ENCODE measurements around the gene PASK. TPM values are rescaled to one million over a fixed set of nuclear protein-coding genes. Genes with fewer than 3 reads are reported as not detected.

The PASK gene
- total RNA-seq, 1 donor from 2014 or later, result 2.9 TPM

DNA sequence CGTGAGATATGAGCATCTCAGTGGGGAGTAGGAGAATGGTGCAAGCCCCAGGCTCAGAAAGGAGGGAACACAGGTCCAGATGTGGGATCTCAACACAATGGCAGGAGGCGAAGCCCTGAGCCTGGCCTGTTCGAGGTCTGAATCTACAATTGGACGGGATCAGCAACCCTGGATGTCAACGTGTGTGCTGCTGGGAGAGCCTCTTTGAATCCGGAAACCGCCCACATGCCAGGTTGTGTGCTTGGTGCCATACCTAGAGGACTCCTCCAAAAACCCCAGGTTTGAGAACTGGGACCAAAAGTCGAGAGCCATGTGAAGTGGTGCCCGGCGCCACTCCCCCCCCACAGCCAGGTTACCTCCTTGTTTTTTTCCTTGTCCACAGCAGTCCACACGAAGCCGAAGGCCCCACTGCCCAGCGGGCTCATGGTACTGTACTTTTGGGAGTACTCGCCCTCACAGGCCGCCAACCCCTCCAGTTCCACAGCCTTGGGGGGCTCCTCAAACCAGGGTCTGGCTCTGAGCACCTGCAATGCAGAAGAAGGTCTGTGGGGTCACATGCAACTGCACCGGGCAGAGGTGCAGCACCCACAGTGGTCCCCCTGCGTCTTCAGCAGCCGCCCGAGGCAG, 26.8 kb downstream of the PASK start:
- TF ChIP-seq, protein P1, sequence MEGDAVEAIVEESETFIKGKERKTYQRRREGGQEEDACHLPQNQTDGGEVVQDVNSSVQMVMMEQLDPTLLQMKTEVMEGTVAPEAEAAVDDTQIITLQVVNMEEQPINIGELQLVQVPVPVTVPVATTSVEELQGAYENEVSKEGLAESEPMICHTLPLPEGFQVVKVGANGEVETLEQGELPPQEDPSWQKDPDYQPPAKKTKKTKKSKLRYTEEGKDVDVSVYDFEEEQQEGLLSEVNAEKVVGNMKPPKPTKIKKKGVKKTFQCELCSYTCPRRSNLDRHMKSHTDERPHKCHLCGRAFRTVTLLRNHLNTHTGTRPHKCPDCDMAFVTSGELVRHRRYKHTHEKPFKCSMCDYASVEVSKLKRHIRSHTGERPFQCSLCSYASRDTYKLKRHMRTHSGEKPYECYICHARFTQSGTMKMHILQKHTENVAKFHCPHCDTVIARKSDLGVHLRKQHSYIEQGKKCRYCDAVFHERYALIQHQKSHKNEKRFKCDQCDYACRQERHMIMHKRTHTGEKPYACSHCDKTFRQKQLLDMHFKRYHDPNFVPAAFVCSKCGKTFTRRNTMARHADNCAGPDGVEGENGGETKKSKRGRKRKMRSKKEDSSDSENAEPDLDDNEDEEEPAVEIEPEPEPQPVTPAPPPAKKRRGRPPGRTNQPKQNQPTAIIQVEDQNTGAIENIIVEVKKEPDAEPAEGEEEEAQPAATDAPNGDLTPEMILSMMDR (IDR thresholded peaks at IDR 0.05; ENCODE audit: insufficient read depth, low read length, severe bottlenecking), result no peak
- Histone ChIP-seq H3K36me3 (ENCODE audit: control insufficient read depth, insufficient read depth, low read length) (no peaks in the 10 kb centered on the region), H3K4me3 (ENCODE audit: low read depth, low read length) (no peak overlapping the region), H3K27me3 (ENCODE audit: control insufficient read depth, insufficient read depth, low read length) (no peaks in the 10 kb centered on the region)
- DNase-seq (ENCODE audit: low read depth) (no peak), FAIRE-seq (no peak)

DNA sequence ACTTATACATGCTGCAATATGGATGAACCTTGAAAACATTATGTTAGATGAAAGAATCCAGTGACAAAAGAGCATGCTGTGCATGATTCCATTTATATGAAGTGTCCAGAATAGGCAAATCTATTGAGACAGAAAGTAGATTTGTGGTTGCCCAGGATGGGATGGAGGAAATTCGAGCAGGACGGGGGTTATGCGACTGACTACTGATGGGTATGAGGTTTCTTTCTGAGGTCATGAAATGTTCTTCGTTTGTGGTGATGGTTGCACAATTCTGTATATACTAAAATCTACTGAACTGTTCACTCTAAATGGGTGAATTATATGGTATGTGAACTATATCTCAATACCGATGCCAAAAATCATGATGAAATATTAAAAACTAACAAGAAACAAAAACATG, 28.3 kb downstream of the PASK start:
- TF ChIP-seq, protein P1 (IDR thresholded peaks at IDR 0.05; ENCODE audit: insufficient read depth, low read length, severe bottlenecking), result no peak
- Histone ChIP-seq H3K4me3 (ENCODE audit: low read depth, low read length) (no peak overlapping the region), H3K27me3 (ENCODE audit: control insufficient read depth, insufficient read depth, low read length) (no peaks in the 10 kb centered on the region), H3K36me3 (ENCODE audit: control insufficient read depth, insufficient read depth, low read length) (no peaks in the 10 kb centered on the region)
- DNase-seq (ENCODE audit: low read depth) (no peak), FAIRE-seq (no peak)

DNA sequence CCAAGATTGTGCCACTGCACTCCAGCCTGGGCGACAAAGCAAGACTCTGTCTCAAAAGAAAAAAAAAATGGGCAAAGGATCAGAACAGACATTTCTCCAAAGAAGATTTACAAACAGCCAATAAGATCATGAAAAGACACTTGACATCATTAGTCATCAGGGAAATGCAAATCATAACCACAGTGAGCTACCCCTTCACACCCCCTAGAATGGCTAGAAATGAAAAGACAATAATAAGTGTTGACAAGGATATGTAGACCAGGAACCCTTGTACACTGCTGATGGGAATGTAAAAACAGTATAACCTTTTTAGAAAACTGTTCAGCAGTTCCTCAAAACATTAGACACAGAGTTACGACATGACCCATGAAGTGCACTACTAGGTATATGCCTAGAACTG, 28.8 kb downstream of the PASK start:
- TF ChIP-seq, protein P1 (IDR thresholded peaks at IDR 0.05; ENCODE audit: insufficient read depth, low read length, severe bottlenecking), result no peak
- no peak for FAIRE-seq
- no peaks in the 10 kb centered on the region for H3K27me3 ChIP-seq (ENCODE audit: control insufficient read depth, insufficient read depth, low read length)
- H3K36me3 ChIP-seq (ENCODE audit: control insufficient read depth, insufficient read depth, low read length), result no peaks in the 10 kb centered on the region
- H3K4me3 ChIP-seq (ENCODE audit: low read depth, low read length), result no peak overlapping the region
- no peak for DNase-seq (ENCODE audit: low read depth)

DNA sequence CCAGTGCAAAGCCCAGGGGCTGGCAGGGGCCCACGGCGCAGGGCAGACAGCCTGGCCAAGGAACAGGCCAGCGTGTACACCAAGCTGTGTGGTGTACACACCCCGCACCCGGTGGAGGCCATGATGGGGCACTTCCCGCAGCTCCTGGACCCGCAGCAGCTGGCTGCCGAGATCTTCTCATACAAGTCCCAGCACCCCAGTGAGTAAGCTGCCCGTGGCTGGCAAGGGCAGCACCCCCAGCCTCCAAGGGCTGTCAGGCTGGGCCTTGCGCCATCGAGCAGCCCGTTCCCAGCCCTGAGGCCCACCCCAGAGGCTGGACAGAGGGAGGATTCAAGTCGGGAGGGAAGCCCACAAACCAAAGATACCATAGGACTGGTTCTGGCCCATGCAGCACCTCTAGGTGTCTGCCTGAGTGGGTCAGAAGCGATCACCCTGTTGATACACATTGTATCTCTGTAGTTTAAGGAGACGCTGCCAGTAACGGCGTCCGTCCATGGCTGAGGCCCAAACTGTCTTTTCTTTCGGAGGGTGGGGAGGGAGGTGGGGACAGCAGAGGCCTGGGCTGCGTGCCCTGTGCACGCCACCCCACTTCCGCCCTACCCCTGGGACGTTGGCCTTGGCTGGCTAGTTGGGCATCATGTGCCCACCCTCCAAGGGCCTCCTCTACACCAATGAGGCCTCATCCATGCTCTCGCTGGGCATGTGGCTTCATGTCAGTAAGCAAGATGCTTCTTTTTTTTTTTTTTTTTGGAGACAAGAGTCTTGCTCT, 30.4 kb downstream of the PASK start:
- FAIRE-seq, result no peak

DNA sequence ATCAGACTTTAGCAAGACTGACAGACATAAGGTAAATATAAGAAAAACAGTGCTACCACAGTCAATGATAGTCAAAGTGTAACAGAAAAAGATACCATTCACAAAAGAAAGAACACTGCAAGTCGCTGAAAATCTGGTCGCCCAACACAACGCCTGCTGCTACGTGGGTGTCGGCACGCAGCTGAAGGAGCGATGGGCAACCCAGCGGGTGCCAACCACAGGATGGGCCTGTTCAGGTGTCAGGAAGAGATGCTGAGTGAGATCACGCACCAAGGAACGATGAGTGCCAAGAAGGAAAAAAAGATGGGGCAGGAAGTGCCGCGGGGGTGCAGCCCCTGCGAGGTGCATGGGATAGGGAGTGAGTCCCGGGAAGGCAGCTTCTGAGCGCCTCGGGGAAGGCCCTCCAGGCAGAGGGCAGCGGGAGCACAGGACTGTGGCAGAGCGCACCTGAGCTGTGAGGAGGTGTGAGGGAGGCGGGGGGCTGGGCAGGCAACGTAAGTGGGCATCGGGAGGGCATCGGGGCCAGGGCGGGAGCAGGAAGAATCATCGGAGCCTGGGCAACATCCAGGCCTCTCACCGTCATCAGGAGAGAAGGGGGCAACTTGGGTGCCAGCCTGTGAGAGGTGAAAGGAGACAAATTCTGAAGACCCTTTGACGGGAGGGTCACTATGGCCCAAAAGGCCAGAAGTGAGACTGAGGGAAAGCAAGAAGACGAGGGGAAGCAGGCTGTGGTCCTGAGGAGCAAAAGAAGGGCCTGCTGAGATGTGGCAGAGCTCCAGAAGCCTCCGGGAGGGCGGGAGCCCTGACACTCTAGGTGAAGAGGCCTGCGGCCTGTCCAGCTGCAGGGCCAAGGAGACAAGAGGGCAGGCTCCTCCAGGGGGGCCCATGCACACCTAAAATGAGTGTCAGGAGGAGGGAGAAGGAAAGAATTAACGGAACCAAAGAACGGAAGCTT, 32.4 kb downstream of the PASK start:
- H3K4me3 ChIP-seq (ENCODE audit: low read depth, low read length), result no peak overlapping the region
- TF ChIP-seq, protein P1 (IDR thresholded peaks at IDR 0.05; ENCODE audit: insufficient read depth, low read length, severe bottlenecking), result no peak
- no peaks in the 10 kb centered on the region for H3K27me3 ChIP-seq (ENCODE audit: control insufficient read depth, insufficient read depth, low read length)
- FAIRE-seq (no peak), DNase-seq (ENCODE audit: low read depth) (no peak)
- H3K36me3 ChIP-seq (ENCODE audit: control insufficient read depth, insufficient read depth, low read length), result no peaks in the 10 kb centered on the region

More for the DNA sequence above, 30.4 kb downstream of the PASK start:
- no peak for DNase-seq (ENCODE audit: low read depth)
- Histone ChIP-seq H3K27me3 (ENCODE audit: control insufficient read depth, insufficient read depth, low read length) (no peaks in the 10 kb centered on the region), H3K4me3 (ENCODE audit: low read depth, low read length) (no peak overlapping the region), H3K36me3 (ENCODE audit: control insufficient read depth, insufficient read depth, low read length) (no peaks in the 10 kb centered on the region)
- TF ChIP-seq, protein P1 (IDR thresholded peaks at IDR 0.05; ENCODE audit: insufficient read depth, low read length, severe bottlenecking), result no peak
